Stomach (tissue), 4 donors: Measurements from ENCODE around the gene MRPL28.
A peak's percentile ranks its signal among the peaks of the same experiment; 100 is the strongest.

Experiments used
- EP300 ChIP-seq: sonication (generic); formaldehyde crosslinking; IDR thresholded peaks from one replicate; pipeline ENCODE4 v1.6.1; 2017; ENCODE audit warnings: antibody characterized with exemption
- POLR2A ChIP-seq, 4 donors: fragments of 450-650 bp; IDR thresholded peaks; one replicate each; pipeline ENCODE4 v1.6.1; 2016; ENCODE audit warnings: antibody characterized with exemption in 4 of 4, control low read depth in 2 of 4, mild to moderate bottlenecking in 1 of 4, moderate library complexity in 1 of 4
- TF ChIP-seq, protein P1 (sequence below), 7 experiments: fragments of 450-650 bp in 4 of 7; fragments of 200-600 bp in 3 of 7; sonication (generic) in 3 of 7; IDR thresholded peaks; one replicate each; pipeline ENCODE4 v1.5.1; 2016 to 2019; ENCODE audit warnings: antibody characterized with exemption in 7 of 7, control low read depth in 2 of 7, mild to moderate bottlenecking in 1 of 7

DNA sequence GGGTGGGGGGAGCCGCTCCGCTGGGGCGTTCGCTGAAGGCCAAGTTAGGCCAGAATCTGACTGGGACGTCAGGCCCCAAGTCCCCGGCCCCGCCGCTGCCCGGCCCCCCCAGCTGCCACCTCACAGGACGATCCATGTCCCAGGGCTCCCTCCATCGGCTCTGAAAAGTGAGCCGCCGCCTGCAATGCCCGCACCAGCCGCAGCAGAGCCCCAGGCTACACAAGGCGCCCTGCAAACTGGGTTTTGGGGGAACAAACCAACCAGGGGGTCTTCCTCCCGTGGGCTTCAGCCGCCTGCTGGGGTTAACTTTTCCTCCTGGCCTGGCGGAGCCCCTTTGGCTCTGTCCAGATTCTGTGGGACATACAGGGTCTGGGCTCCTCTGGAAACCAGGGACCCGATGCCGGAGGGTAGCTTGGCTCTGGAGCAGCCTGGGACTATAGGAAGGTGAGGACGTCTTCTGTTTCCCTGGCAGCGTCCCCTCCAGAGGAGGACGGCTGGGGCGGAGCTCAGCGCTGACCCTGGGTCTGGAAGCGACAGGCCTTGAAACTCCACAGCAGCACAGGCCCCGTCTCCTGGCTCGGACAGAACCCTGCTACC, 27.5 kb upstream of the MRPL28 start:
- TF ChIP-seq, protein P1, sequence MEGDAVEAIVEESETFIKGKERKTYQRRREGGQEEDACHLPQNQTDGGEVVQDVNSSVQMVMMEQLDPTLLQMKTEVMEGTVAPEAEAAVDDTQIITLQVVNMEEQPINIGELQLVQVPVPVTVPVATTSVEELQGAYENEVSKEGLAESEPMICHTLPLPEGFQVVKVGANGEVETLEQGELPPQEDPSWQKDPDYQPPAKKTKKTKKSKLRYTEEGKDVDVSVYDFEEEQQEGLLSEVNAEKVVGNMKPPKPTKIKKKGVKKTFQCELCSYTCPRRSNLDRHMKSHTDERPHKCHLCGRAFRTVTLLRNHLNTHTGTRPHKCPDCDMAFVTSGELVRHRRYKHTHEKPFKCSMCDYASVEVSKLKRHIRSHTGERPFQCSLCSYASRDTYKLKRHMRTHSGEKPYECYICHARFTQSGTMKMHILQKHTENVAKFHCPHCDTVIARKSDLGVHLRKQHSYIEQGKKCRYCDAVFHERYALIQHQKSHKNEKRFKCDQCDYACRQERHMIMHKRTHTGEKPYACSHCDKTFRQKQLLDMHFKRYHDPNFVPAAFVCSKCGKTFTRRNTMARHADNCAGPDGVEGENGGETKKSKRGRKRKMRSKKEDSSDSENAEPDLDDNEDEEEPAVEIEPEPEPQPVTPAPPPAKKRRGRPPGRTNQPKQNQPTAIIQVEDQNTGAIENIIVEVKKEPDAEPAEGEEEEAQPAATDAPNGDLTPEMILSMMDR (IDR thresholded peaks at IDR 0.05) = peak in 5 of 7 experiments; percentile 39 to 59 (median 50)
- no peak for TF ChIP-seq POLR2A (IDR thresholded peaks at IDR 0.05)
- TF ChIP-seq EP300 = no peak
